Measurements from ENCODE around the gene FNTB.

GRCh38 chr14:64995291-64995690 lies 8.6 kb downstream of the FNTB start:
- TF ChIP-seq POLR2AphosphoS5 (IDR thresholded peaks at IDR 0.05) (no peak), TAF1 (IDR thresholded peaks at IDR 0.05; ENCODE audit: low read depth) (no peak)
